NCI-H226 (cell line): ENCODE measurements around the gene PCDHGA4.
A peak's percentile ranks its signal among the peaks of the same experiment; 100 is the strongest.
"Not testable (repeated sequence)": the region's sequence is repeated elsewhere in the genome, so short reads cannot be mapped to it uniquely, and the experiment has no call there.

ENCODE experiments used
- DNase-seq: peaks from one replicate; pipeline ENCODE4 v3.0.0-alpha.2; 2015

PCDHGA4 gene

DNA sequence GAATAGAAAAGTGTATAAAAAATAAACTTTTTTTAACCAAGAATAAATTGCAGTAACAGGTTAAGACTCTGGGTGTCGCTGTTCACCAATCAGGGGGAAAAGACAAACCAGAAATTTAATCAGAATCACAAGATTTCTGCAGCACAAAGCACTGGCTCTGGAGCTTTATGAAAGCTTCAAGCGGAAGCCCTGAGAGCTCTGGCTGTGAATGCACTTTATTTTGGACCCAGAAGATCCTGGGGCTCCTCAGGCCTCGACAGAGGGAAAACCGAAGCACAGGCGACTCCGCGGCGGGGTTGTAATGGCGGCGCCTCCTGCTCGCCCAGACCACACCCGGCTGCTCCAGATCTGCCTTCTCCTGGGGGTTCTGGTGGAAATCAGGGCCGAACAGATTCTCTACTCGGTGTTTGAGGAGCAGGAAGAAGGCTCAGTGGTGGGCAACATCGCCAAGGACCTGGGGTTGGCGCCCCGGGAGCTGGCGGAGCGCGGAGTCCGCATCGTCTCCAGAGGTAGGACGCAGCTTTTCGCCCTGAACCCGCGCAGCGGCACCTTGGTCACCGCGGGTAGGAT, at the start of gene PCDHGA4:
Gene PCDHGA4, plus strand, starts transcription at position 122 of the 570 bp plus-strand sequence. Its CDS starts 87 bp downstream, at position 209.
- no peak for DNase-seq

DNA sequence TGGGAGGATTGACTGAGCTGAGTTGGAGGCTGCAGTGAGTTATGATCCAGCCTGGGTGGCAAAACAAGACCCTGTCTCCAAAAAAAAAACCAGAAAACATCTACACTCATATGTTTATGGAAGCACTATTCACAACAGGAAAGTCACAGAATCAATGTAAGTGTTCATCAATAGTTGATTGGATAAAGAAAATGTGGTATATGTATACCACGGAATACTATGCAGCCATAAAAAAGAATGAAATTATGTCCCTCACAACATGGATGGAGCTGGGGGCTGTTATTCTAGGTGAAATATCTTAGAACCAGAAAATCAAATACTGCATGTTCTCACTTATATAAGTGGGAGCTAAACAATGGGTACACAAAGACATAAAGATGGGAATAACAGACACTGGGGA, 48.2 kb upstream of the PCDHGA4 start:
- DNase-seq: no peak

DNA sequence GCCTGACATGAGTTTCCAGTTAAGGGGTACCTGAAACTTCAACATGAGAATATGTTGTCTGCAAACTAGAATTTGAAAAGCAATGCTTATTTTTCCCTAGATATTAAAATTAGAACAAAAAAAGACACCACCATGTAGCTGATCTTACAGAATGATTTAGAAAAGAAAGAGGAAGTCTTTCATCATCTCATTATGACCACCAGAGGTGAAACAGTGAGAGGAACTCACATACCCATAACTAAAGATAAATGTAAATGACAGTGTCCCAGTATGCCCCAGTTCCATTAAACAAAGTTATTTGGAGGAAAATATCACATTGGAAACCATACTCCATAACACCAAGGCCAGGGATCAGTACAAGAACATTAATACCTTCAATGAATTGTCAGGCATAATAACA, 41.1 kb upstream of the PCDHGA4 start:
- no peak for DNase-seq

DNA sequence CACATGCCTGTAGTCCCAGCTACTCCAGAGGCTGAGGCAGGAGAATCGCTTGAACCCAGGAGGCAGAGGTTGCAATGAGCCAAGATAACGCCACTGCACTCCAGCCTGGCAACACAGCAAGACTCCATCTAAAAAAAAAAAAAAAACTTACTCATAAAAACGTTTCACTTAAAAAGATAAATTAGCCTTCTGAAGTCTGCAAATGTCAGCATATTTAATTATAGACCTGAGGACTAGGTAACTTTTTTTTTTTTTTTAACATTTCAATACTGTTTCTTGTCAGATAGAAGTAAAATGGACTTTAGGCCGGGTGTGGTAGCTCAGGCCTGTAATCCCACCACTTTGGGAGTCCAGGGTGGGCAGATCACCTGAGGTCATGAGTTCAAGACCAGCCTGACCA, 37.9 kb upstream of the PCDHGA4 start:
- not testable (repeated sequence) for DNase-seq

DNA sequence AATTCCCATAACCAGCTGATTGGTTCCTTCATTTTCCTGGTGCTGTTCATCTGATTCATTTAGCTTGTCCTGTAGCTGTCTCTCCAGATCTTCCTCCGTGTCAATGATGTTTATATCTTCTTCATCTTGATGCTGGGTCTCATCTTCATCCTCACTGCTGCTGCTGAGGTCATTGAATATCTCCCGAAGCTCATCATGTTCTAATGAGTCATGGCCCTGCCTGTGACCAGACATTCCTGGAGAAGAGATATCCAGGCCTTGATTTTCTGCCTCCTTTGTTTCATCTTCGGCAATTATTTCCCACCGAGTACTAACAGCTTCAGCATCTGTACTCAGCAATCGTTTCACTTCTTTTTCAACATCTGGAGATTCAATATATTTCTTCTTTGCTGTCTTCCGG, 35.6 kb upstream of the PCDHGA4 start:
- DNase-seq: peak; percentile 53

DNA sequence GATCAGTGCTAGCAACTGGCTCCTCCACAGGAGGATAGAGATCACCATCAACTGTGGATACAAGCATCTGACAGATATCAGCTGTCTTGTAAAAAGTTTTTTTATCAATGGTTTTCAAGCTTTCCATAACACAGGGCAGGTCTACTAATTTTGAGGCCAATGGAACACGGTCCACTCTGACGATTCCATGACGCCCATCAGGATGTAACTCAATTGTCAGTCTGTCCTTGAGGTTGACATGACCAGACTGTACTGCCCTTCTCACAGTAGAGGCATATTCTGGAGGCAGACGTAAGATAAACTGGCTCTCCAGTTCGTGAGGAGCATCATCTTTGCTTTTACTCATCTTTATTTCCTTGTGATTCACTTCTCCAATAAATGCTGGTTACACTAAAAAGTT, 35.1 kb upstream of the PCDHGA4 start:
- DNase-seq: no peak

DNA sequence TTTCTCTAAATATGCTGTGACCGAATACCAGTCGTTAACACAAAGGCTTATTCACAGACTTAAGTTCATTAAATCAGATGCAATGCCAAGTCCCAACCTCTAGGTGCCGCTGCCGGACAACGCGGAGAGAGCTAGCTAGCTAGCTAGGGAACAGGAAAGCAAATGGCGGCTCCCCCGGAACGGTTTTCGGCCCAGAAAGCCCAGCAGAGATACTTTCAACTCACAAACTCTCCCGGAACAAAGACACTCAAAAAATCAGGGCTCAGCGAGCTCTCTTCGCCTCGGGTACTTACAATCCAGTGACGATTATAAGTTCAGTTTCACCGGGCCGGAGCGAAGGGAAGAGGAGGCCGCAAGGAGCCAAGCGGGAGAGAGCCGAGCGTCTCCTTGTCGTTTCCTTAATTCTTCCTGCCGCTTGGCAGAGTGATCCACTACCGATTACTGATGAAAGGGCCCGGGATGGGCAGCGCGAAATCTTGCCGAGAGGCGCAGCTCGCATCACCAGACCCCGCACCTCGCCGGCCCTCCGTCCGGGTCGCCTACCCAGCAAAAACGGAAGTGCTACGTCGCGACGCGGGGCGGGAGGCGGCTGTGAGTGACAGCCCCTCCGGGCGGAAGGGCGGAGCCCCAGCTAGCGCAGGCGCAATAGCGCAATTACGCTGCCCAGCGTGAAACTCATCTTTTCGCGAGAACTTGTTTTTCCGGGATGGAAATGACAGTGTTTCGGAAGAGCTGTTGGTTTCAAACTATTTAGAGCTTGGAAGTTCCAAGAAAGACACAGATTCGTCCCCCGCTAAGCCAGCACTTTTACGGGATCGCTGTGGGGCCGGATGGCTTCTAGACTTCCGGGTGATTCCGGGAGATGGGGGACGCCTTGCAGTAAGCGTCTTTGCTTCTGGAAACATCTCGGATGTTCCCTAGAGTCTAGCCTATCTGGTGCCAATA, 34.3 kb upstream of the PCDHGA4 start, which contains the start of gene TAF7:
Gene TAF7, minus strand, starts transcription at position 560 of the 945 bp plus-strand sequence. CDS start 740 bp downstream, outside the sequence.
- DNase-seq: peak; percentile 85

DNA sequence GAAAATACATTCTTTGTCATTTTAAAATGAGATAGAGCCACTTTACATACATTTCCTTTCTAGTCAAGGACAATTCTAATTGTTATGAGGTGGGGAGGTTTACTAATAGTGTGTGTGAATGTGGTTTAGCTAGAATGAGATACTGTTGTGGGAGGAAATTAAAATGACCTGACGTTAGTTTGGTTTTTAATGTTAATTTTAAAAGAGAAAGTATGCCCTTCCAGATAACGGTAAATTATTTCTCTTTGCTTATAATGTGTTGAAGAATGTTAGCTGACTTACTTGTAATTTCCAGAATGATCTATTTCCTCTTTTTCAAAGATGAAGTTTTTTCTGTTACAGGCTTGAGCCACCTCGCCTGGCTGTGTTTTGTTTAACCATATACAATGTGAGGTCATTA, 32.6 kb upstream of the PCDHGA4 start:
- DNase-seq: no peak

DNA sequence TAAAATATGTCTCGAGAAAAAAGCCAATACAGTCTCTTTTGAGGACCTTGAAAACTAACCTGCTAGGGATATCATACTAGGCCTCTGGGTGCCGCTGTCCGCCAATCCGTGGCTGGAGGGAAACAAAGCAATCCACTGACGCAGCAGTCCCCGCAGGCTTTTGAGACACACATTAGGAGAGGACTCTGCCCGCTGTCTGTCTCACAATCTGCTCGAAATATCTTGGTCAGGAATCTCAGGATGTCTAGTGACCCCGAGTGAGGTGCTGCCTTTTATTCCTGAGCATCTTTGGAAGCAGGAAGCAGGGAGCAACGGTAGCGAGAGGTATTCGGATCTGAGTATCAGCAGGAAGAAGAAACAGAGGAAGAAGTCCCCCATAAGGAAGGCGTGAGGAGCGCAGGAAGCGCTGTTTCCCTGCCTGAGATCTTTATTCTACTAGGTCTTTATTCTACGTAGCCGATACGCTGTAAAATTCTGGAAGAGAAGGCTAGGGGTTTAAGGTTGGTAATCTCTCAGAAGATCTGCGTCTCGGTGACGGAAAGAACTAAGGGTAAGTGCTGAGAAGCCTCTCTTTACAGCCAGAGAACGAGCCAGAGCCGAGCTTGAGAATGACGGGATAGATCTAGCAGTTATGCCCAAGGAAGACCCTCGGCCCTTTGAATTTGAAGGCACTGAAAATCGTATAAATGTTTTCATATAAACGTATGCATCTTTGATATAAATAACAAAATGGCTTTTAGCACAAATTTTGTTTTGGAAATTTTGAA, 28.6 kb upstream of the PCDHGA4 start:
- DNase-seq: no peak

DNA sequence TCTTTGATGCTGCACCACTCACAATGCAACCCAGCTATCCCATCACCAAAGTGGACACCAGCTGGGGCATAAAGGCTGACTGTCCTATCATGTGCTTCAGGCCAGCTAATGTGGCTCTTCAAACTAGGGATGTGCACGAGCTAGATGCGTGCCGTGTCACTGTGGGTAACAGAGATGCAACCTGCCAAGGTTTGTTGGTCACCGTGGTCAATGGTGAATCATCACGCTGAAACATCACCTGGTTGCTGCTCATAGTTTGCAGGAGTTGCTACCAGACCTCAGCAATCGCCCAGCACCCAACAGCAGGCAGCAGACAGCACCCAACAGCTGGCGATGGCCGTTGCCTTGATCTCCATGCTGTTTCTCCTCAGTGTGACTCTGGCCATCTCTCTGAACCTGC, 26.6 kb upstream of the PCDHGA4 start:
- DNase-seq: no peak

DNA sequence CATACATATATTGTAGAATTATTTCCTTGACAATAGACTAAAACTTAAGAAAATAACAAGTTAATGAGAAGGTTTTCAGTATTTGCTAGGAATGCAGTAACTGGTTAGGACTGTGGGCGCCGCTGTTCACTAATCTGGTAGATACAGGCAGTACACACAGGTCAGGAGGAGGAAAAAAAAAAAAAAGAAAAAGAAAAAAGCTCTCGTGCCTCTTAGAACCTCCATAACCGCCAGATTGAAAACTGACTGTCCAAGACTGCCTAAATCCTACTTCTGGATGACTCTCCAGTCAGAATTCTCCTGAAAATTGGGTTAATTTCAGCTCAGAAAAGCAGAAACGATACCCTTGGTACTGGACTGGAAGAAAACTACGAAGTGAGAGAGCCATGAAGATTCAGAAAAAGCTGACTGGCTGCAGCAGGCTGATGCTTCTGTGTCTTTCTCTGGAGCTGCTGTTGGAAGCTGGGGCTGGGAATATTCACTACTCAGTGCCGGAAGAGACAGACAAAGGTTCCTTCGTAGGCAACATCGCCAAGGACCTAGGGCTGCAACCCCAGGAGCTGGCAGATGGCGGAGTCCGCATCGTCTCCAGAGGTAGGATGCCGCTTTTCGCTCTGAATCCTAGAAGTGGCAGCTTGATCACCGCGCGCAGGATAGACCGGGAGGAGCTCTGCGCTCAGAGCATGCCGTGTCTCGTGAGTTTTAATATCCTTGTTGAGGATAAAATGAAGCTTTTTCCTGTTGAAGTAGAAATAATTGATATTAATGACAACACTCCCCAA, 24.3 kb upstream of the PCDHGA4 start, which contains the start of gene PCDHGA1:
Gene PCDHGA1, plus strand, starts transcription at position 216 of the 782 bp plus-strand sequence.
- DNase-seq: peak; percentile 13

DNA sequence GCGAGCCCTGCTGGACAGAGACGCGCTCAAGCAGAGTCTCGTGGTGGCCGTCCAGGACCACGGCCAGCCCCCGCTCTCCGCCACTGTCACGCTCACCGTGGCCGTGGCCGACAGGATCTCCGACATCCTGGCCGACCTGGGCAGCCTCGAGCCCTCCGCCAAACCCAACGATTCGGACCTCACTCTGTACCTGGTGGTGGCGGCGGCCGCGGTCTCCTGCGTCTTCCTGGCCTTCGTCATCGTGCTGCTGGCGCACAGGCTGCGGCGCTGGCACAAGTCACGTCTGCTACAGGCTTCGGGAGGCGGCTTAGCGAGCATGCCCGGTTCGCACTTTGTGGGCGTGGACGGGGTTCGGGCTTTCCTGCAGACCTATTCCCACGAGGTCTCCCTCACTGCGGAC, 22.2 kb upstream of the PCDHGA4 start:
- not testable (repeated sequence) for DNase-seq

DNA sequence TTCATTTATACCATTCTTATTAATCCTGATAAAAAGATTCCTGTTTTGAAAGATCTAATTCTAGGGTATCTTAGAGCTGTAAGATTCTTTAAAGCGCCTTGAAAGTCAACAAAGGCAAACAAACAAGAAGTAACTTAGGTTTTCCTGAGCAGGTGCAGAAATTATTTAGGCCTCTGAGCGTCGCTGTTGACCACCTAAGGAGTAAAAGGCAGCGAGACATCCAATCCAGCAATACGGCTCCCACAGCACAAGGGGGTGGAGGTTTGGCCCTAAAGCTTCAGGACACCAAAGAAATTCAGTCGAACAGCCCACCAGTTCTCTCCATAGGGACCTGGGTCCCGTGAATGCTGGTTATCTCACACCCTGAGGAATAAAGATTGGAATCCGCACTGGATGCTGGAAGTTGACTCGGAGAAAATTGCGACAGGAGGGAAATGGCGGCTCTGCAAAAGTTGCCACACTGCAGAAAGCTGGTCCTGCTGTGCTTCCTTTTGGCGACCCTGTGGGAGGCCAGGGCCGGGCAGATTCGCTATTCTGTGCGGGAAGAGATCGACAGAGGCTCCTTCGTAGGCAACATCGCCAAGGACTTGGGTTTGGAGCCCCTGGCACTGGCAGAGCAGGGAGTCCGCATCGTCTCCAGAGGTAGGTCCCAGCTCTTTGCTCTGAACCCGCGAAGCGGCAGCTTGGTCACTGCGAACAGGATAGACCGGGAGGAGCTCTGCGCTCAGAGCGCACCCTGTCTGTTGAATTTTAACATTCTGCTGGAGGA, 16.1 kb upstream of the PCDHGA4 start, which contains the start of gene PCDHGA2:
Gene PCDHGA2, plus strand, starts transcription at position 223 of the 769 bp plus-strand sequence.
- DNase-seq: peak; percentile 20

DNA sequence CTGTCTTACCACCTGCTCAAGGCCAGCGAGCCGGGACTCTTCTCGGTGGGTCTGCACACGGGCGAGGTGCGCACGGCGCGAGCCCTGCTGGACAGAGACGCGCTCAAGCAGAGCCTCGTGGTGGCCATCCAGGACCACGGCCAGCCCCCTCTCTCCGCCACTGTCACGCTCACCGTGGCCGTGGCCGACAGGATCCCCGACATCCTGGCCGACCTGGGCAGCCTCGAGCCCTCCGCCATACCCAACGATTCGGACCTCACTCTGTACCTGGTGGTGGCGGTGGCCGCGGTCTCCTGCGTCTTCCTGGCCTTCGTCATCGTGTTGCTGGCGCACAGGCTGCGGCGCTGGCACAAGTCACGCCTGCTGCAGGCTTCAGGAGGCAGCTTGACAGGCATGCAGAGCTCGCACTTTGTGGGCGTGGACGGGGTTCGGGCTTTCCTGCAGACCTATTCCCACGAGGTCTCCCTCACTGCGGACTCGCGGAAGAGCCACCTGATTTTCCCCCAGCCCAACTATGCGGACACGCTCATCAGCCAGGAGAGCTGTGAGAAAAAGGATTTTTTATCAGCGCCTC, 14.0 kb upstream of the PCDHGA4 start:
- DNase-seq: not testable (repeated sequence)

DNA sequence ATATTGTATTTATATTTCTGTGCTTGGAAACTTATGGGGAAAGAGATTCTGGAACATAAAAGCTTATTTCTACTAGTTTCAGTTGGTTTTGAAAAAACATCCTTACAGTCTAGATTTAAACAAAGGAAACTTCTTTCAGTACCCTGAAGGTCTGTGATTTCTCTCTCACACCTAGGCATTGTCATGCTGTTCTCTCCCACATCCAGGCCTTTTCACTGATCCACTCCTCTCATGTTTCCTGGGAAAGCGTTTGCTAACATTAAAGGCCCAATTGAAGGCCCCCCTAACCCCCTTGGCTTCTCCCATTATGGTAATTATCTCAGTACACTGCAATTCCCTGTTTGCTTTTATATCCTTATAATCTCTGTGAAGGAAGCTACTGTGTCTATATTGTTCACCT, 12.0 kb upstream of the PCDHGA4 start:
- DNase-seq: no peak

DNA sequence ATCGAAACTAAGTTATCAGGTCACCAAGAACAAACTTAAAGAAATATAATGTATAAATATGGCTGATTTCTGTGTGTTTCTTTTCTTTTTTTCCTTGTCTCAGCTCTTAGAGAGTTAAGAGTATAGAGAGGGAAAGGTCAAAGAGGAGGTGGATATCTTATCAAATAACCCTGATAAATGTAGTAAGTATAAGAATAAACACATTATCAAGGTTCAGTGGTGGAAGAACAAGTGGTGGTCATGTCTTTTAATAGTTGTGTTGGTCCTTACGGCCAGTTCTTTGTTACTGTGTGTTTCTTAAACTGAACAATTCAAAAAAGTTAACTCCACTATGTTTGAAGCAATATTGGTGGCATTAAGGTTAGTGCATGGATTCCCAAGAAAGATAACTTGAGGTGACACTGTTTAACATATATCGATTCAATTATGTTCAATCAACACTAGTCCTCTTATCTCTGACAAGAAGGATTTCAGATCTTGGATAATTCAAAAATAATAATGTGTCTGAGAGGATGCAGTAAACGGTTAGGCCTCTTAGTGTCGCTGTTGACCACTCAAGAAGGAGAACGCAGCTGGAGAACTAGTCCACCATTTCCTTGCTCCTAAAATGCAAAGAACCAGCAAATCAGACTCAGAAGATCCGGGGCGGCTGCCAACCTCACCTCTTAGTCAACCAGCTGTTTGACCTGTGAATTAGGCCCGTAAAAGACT, 11.4 kb upstream of the PCDHGA4 start, which contains the start of gene PCDHGA3:
Gene PCDHGA3, plus strand, starts transcription at position 588 of the 711 bp plus-strand sequence. CDS start 205 bp downstream, outside the sequence.
- no peak for DNase-seq

DNA sequence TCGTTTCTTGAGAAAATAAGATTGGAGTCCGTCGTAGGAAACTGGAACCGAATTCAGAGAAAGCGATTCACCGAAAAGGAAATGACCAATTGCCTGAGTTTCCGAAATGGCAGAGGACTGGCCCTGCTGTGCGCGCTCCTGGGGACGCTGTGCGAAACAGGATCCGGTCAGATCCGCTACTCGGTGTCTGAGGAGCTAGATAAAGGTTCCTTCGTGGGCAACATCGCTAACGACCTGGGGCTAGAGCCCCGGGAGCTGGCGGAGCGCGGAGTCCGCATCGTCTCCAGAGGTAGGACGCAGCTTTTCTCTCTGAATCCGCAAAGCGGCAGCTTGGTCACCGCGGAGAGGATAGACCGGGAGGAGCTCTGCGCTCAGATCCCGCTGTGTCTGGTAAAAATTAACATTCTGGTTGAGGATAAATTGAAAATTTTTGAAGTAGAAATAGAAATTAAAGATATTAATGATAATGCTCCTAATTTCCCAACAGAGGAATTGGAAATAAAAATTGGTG, 10.8 kb upstream of the PCDHGA4 start:
- DNase-seq: no peak

DNA sequence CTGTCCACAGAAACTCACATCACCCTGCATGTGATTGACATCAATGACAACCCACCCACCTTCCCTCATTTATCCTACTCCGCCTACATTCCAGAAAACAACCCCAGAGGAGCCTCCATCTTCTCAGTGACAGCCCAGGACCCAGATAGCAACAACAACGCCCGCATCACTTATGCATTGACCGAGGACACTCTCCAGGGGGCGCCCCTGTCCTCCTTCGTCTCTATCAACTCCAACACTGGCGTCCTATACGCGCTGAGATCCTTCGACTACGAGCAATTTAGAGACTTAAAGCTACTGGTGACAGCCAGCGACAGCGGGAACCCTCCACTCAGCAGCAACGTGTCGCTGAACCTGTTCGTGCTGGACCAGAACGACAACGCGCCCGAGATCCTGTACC, 9.5 kb upstream of the PCDHGA4 start:
- DNase-seq: no peak

DNA sequence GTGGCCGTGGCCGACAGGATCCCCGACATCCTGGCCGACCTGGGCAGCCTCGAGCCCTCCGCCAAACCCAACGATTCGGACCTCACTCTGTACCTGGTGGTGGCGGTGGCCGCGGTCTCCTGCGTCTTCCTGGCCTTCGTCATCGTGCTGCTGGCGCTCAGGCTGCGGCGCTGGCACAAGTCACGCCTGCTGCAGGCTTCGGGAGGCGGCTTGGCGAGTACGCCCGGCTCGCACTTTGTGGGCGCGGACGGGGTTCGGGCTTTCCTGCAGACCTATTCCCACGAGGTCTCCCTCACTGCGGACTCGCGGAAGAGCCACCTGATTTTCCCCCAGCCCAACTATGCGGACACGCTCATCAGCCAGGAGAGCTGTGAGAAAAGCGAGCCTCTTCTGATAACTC, 8.8 kb upstream of the PCDHGA4 start:
- not testable (repeated sequence) for DNase-seq
